ENCODE measurements around the gene IFFO2.

The IFFO2 gene

DNA sequence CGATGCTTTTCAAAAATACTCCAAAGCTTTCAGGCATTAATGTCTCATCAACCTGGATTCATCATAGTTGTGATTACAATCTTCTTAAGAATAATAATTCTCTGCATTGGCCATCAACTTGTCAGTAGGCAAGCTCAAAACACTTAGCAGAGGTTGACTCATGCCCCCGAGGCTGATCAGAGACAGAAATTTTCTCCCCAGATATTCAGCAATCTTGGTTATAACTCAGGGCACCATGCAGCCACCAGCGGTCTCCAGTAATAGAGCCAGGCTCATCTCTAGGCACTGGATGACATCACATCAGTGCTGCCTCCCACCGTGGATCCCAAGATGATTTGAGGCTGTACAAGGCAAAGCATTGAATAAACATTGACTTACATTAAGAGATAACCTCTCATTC lies 14.3 kb upstream of the IFFO2 start:
- no peak for FAIRE-seq

DNA sequence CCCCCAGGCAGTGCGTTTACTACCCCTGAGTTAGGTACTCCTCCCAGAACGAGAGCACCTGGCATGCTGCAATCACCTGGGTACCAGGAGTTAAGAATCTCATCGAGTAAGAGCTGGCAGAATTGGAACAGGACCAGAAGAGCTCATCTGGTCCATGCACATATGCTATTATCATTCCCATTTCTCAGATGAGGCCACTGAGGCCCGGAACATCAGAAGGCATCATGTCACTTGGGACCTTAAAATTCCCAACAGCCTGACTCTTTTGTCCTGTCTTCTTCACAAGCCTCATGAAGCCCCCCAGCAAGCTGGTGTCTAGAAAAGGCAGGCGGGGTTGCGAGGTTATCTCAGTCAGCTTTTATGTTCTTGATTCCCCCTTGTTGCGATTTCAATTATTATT lies 13.9 kb upstream of the IFFO2 start:
- no peak for FAIRE-seq

GRCh38 chr1:18967066-18967690 lies 10.7 kb upstream of the IFFO2 start:
- FAIRE-seq, result no peak

DNA sequence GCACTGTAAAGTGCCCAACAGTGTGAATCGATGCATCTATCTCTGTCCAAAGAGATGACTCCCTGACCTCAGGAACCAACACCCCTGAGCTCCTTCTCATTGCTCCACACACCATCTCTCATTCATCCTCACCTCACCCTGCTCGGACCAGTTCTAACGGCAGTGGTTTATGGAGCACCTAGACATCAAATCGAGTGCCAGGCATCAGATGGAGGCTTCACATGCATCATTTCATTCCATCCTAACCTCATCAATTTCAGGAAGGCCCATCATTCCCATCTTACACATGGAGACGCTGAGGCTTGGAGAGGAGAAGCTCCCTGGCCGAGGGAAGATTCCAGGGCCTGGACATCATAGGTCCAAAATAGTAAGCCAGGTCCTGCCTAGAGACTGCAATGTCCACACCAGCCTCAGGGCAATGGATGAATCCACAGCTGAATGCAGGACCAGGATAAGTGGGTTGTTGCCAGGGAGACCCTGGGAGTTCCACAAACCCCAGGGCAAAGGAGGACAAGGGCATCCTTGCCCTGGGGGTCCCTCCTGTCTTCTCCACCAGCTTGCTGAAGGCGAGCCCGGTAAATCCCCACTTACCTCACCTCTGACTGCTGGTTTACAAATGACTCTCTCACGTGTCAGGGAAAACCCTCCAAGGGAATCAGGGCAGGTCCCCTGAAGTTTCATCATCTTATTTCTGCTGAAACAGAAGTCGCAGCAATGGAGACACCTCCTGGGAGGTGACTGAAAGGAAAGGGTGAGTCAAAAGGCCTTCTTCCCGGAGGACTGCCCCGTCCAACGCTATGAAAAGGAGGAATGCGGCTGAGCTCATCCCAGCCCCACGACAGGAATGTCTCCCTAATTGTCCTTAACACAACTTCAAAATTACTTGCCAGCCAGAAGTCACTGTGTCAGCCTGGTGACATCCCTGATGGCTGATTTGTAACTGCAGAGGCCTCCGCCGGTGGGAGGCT lies 9.0 kb upstream of the IFFO2 start:
- FAIRE-seq, result no peak

- no peak for FAIRE-seq
Measured at GRCh38 chr1:18963968-18964367, 7.5 kb upstream of the IFFO2 start.

DNA sequence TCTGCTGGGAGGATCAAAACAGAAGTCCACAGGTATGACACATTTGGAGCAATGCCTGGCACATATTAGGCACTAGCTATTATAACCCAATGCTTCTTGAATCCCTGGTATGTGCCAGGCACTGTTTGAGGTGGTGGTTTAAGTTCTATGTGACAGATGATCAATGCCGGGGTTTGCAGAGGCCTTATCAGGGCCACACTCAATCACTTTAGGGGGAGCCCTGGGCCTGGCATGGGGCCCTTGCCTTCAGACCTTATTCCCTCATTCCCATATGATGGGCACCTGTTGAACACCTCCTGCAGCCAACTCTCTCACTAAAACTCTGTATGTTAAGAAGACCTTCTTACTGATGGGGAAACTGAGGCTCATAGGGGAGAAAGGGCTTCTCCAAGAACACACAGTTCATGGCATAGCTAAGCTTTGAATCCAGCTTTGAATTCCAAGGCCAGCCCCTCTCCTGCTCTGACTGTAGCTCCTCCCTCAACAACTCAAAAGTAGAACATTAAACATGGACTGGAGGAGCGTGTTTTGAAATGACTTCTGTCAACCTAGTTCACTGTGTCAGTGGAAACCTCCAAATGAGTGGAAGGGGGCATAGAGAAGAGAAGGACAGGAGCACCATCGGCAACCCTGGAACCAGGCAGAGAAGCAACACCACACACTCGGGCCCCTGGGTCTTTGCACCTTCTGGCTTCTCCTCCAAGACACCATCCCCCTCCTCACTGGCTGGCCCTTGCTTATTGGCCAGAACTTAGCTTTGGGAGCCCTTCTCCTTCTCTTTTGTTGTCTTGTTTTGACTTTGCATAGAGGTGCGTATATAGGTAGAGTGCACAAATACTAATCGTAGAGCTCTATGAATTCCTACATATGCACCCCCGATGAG lies 6.6 kb upstream of the IFFO2 start:
- no peak for FAIRE-seq

DNA sequence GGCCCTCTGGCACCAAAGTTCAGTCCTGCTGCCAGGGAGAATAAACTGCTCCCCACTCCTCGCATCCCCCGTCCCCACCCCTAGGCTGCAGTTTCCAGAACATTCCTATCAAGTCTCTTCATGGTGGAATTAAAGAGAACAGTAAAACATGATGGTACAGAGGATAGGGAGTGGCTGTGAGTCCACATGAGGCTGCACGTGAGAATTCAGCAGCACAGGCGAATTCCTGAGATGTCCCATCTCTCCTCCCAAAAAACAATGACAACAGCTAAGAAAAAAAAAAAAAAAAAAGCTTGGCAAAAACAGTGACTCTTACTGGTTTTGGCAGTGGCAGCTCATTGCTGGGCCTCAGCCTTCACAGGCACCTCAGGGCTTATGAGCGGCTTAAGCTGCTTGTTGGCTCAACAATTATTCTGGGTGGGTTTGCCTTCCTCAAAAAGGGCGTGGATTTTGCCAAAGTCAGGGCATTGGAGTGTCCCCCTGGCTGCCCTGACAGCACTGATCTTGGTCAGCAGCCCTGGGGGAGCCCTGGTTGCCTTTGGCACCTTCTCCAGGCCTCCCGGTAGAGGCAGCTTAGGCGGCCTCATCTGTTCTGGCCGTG lies 5.7 kb upstream of the IFFO2 start:
- FAIRE-seq, result no peak

- FAIRE-seq, result no peak
Measured at GRCh38 chr1:18960821-18961220, 4.3 kb upstream of the IFFO2 start.

DNA sequence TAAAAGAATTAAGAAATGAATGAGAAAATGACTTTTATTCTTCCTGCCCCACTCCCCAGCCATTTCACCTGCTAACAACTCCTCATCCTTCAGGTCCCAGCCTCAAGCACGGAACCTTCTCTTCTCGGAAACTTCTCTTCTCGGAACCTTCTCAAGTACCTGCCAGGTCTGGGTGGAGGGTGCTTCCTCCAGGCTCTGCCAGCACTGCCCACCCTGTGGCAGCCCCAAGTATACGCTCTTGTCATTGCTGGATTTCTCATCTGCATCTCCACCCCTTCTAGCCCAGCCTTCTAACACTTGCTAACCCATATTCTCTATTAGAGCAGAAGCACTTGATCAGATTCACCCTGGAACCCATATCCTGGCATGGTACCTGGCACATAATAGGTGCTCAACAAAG lies 3.9 kb upstream of the IFFO2 start:
- FAIRE-seq, result no peak

DNA sequence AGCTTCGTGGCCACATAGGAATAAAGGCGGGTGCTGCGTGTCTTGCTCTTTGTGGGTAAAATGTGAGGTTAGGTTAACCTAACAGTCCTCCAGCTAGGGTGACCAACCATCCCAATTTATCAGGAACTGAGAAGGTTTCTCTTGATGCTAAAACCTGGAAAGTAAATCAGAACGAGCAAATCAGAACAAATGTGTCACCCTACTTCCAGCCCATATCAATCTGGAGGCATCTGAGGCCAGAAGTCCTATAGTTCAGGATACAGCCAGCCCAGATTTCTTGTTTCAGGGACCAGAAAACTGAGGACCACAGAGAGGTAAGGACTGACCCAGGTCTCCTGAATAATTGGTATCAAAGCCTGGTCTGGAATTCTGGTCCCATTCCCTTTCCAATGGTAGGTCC lies 3.1 kb upstream of the IFFO2 start:
- no peak for FAIRE-seq

GRCh38 chr1:18957532-18958300 lies 1.2 kb upstream of the IFFO2 start:
- no peak for FAIRE-seq

GRCh38 chr1:18957136-18957521 lies 653 bp upstream of the IFFO2 start:
- no peak for FAIRE-seq

DNA sequence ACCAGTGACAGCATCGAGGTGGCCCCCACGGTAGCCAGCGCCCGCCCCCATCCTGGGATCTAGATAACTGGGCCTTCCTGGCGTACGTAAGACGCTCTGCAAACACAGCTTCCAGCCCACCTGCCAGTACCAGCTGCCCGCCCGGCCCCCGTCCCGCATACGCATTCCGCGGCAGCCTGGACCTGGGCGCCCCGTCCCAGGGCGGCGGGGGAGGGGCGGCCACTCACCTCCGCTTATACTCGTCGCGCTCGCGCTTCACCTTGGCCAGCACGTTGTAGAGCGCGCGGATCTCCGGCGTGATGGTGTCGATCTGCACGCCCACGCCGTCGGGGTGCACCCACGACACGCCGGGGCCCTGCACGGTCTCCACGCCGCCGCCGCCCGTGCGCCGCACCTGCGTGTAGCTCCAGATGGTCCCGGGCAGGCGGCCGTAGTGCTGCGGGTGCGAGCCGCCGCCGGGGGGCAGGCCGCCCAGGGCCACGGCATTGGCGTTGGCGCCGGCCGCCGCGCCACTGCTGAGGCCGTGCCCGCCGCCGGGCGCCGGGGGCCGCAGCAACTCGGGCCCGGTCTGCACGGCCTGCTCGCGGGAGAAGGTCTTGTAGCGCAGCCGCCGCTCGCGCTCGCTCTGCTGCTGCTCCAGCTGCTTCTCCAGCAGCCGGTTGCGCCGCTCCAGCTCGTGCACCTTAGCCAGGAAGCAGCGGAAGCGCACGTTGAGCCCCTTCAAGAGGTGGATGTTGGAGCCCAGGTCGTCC lies 859 bp downstream of the IFFO2 start:
- no peak for FAIRE-seq

GRCh38 chr1:18955131-18955440 lies 1.4 kb downstream of the IFFO2 start:
- FAIRE-seq, result no peak

GRCh38 chr1:18954270-18955071 lies 2.0 kb downstream of the IFFO2 start:
- FAIRE-seq, result no peak

DNA sequence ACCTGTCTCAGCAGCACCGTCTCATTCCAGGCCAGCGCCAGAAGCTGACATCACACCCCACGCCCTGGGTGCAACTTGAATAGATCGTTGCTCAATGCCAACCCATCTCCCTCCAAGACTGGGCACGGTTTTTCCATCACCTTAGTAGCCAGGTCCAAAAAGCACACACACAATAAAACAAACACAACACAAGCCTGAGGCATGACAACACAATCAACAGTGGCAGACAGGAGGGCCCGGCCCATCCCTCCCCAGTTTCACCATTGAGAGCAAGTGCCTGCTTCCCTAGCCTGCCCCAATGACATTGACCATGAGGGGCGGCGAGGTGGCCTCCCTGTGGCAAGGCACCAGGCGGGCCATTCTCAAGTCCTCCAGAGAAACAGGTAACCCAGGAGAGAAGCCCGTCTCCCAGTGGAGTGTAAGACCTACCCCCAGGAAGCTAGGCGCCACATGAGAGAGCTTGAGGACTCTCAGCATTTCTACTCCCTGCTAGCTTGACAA lies 2.7 kb downstream of the IFFO2 start:
- FAIRE-seq, result no peak

DNA sequence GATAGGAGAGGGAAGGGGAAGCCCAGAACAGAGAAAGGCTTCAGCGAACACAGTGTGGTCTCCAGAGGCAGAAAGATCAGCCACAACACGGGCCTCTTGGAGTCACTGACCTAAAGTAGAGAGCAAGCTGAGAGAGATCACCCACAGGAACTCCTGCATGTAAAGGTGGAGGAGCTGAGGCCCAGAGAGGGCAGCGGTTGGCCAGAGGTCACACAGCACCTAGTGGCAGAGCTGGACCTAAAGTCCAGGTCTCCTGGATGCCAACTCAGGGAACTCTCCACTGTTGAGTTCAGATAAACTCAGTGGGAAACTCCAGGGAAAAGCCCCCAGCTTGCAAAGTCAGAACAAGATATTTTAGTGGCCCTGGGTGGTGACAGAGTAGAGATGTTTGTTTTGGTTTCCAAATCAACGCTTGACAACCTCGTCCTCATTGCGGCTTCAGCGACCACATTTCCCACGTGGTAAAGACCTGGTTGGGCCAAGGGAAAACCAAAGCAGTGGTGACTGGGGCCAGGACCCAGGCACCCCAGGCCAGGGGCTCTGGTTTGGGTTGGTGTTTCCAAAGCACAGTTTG lies 4.6 kb downstream of the IFFO2 start:
- FAIRE-seq, result no peak

DNA sequence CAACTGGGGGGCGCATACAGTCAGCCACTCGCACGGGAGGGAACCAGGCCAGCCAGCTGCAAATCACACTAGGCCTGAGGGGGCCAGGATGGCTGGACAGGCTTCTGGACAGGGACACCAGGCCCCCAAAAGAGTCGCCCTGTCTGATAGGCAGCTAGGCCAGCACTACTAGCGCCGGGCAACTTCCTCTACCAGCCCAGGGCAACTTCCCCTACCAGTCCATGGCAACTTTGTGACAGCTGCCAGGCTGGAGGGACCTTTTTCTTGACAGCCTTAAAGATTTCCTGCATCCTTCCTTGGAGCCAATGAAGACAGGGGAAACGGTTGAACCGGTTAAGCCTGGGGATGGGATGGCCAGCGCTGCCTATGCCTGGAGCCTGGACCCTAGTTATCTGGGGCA lies 5.1 kb downstream of the IFFO2 start:
- FAIRE-seq, result no peak

DNA sequence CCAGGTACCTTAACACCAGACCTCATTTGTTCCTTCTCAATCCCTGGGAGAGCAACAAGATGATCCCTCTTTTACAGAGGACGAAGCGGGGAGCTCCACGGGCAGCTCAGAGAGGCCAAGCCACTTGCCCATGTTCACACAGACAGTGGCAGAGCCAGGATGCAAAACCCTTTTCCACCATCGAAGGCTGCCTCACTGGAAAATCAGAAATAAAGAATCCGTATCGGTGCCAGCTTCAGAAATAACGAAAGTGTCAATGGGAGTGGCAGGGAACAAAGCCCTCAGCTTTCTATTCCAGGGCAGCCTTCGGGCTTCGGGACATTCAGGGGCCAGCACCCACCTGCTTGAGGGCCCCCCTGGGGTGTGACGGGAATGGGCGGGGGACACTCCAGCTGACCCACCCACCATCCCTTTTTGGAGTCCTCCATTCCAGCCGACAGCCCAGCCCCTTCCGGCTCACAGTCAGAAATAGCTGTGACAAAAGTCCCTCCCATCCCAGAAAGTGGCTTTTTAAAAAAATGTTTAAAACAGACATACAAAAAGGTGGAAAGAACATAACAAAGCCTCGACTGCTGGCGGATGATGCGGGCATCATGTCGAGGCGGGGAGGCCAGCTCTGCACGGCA lies 6.0 kb downstream of the IFFO2 start:
- FAIRE-seq, result no peak

All from A204.1 (cell line).